ENCODE measurements around the gene PCSK5. TPM values are rescaled to one million over a fixed set of nuclear protein-coding genes. Genes with fewer than 3 reads are reported as not detected.

The PCSK5 gene
- total RNA-seq, 1 experiment from 2014 or later = 6.9 TPM

GRCh38 chr9:75891771-75892215 lies 1.3 kb downstream of the PCSK5 start (continued):
- TF ChIP-seq ATF3 (IDR thresholded peaks at IDR 0.05) = no peak
- TF ChIP-seq POLR2A (IDR thresholded peaks at IDR 0.05; ENCODE audit: borderline replicate concordance, extremely low read depth, insufficient read depth, insufficient read length) = no peak
- TF ChIP-seq SRF (IDR thresholded peaks at IDR 0.05; ENCODE audit: low read depth) = no peak
- TF ChIP-seq TCF7L2 (IDR thresholded peaks at IDR 0.05; ENCODE audit: borderline replicate concordance, extremely low read depth, insufficient read depth, insufficient read length) = no peak

- ChIA-PET CTCF (no interaction called here), POLR2A (no interaction called here), RAD21 (ENCODE audit: low non-redundant PET in 1 of 2, low total read pairs in 2 of 2, uncharacterized antibody in 2 of 2, unreplicated experiment in 2 of 2) (no interaction called here)
- Histone ChIP-seq H3K4me3 (replicated peaks in 1 of 2; ENCODE audit: low read depth in 1 of 2, low read length in 2 of 2) (peak overlapping the region; percentile 71 to 74; a peak in 2 of 4 replicates), H3K9me2 (ENCODE audit: insufficient read depth) (no peaks in the 10 kb centered on the region), H3K36me3 (ENCODE audit: control insufficient read depth in 1 of 2, insufficient read depth in 2 of 2, low read length in 2 of 2) (no peaks in the 10 kb centered on the region), H3K79me2 (ENCODE audit: insufficient read depth, low read length) (peaks cover 14% of the 10 kb centered on the region), H3K4me1 (ENCODE audit: control insufficient read depth in 1 of 2, insufficient read depth in 2 of 2, low read length in 2 of 2) (peaks cover 4 to 16% of the 10 kb centered on the region in 2 experiments; a peak in 2 of 4 replicates), H3K27me3 (ENCODE audit: insufficient read depth, low read length) (no peaks in the 10 kb centered on the region), H4K20me1 (ENCODE audit: insufficient read depth) (no peaks in the 10 kb centered on the region), H3K9ac (ENCODE audit: low read length) (no peak overlapping the region), H3K9me3 (ENCODE audit: control insufficient read depth in 1 of 2, insufficient read depth in 1 of 2, low read depth in 1 of 2, low read length in 2 of 2) (no peaks in the 10 kb centered on the region), H3K4me2 (ENCODE audit: low read length) (peak overlapping the region; percentile 92), H3K27ac (ENCODE audit: low read depth, low read length) (no peak overlapping the region), H2AFZ (ENCODE audit: low read depth, low read length, poor library complexity, severe bottlenecking) (no peak overlapping the region)
- BruUV-seq (replicated peaks) = no TSS peak
- DNase-seq (ENCODE audit: low read depth, low spot score) (no peak), ATAC-seq (no peak)
- no peak for TF ChIP-seq RAD21 (IDR thresholded peaks at IDR 0.05; ENCODE audit: low read depth)
- TF ChIP-seq TCF7L2 (IDR thresholded peaks at IDR 0.05; ENCODE audit: borderline replicate concordance, extremely low read depth, insufficient read depth, insufficient read length) = no peak
- TF ChIP-seq CEBPB (IDR thresholded peaks at IDR 0.05; ENCODE audit: low read depth) = no peak
- TF ChIP-seq SP1 (IDR thresholded peaks at IDR 0.05; ENCODE audit: low read depth) = no peak
- TF ChIP-seq ZNF274 (IDR thresholded peaks at IDR 0.05; ENCODE audit: low read depth, low read length) = no peak
- no peak for TF ChIP-seq YY1 (IDR thresholded peaks at IDR 0.05; ENCODE audit: extremely low read depth, insufficient replicate concordance, low read depth, low read length)
- no peak for TF ChIP-seq EZH2 (IDR thresholded peaks at IDR 0.05)
- no peak for TF ChIP-seq MAX (IDR thresholded peaks at IDR 0.05)
- no peak for TF ChIP-seq ZFX (IDR thresholded peaks at IDR 0.05)
- TF ChIP-seq ATF3 (IDR thresholded peaks at IDR 0.05) = no peak
- TF ChIP-seq REST (IDR thresholded peaks at IDR 0.05; ENCODE audit: low read depth) = no peak
- no peak for TF ChIP-seq EZH2phosphoT487 (IDR thresholded peaks at IDR 0.05; ENCODE audit: borderline replicate concordance)
- no peak for TF ChIP-seq CBX3 (IDR thresholded peaks at IDR 0.05; ENCODE audit: low read depth)
- no peak for TF ChIP-seq POLR2AphosphoS5 (IDR thresholded peaks at IDR 0.05; ENCODE audit: low read depth, low read length)
- no peak for TF ChIP-seq JUND (IDR thresholded peaks at IDR 0.05)
- TF ChIP-seq FOSL1 (IDR thresholded peaks at IDR 0.05; ENCODE audit: low read depth) = no peak
- TF ChIP-seq ZBTB33 (IDR thresholded peaks at IDR 0.05; ENCODE audit: extremely low read depth, insufficient replicate concordance, low read length) = no peak
- no peak for TF ChIP-seq SRF (IDR thresholded peaks at IDR 0.05; ENCODE audit: low read depth)
- intact Hi-C loops (cut with micrococcal nuclease) = no loop called here
Measured at GRCh38 chr9:75892216-75892911, 1.9 kb downstream of the PCSK5 start.
